Right lobe of liver (tissue), 6 donors: ENCODE data around the gene GABRB3. TPM values are rescaled to one million over a fixed set of nuclear protein-coding genes. Genes with fewer than 3 reads are reported as not detected.

Source experiments
- ATAC-seq, 4 donors: fragments of 200-7000 bp; cut with Tn5 transposase; one replicate each; pipeline ENCODE4 v1.9.1; 2020; ENCODE audit warnings: mild to moderate bottlenecking in 4 of 4, moderate library complexity in 4 of 4
- DNase-seq, 3 donors: peaks; one replicate each; pipeline ENCODE4 v3.0.0-alpha.2; 2020
- H3K27ac ChIP-seq, 3 donors: fragments of 200-600 bp; one replicate each; pipeline ENCODE4 v1.8.0; 2022
- H3K27me3 ChIP-seq, 2 donors: fragments of 200-600 bp; one replicate each; pipeline ENCODE4 v1.8.0; 2022
- H3K36me3 ChIP-seq, 4 donors: fragments of 200-600 bp; sonication (generic) in 1 of 4; one replicate each; pipeline versions ENCODE4 v1.5.1 to v1.8.0; 2017 to 2022; ENCODE audit warnings: control low read depth in 1 of 4
- H3K4me1 ChIP-seq, 4 donors: fragments of 200-600 bp; sonication (generic) in 1 of 4; one replicate each; pipeline versions ENCODE4 v1.5.1 to v1.8.0; 2017 to 2022; ENCODE audit warnings: control low read depth in 1 of 4
- H3K4me3 ChIP-seq, 3 donors: fragments of 200-600 bp; one replicate each; pipeline ENCODE4 v1.8.0; 2022
- H3K9me3 ChIP-seq, 4 donors: fragments of 200-600 bp; sonication (generic) in 1 of 4; one replicate each; pipeline versions ENCODE4 v1.5.1 to v1.8.0; 2017 to 2022; ENCODE audit warnings: control low read depth in 1 of 4
- CTCF ChIP-seq, 4 donors: fragments of 200-600 bp in 3 of 4; fragments of 450-650 bp in 1 of 4; IDR thresholded peaks; one replicate each; pipeline versions ENCODE4 v1.5.1 to v1.8.0; 2016 to 2022; ENCODE audit warnings: antibody characterized with exemption in 4 of 4, mild to moderate bottlenecking in 2 of 4
- POLR2A ChIP-seq: fragments of 450-650 bp; IDR thresholded peaks from one replicate; pipeline ENCODE4 v1.6.1; 2017; ENCODE audit warnings: antibody characterized with exemption, mild to moderate bottlenecking
- WGBS: methylation state at CpG from one replicate; pipeline ENCODE4 v1.1.6; 2018; ENCODE audit warnings: low coverage, low lambda C conversion rate; ENCODE audit not compliant: insufficient coverage; ENCODE audit errors: missing lambda C conversion rate; 5-methylcytosine and 5-hydroxymethylcytosine counted together
- intact Hi-C, 2 donors: fragments of 100-400 bp; cut with DNase I; formaldehyde crosslinking; loops; one replicate each; pipeline versions ENCODE4 v1.11.2 to v1.14.1; 2022
- total RNA-seq, 6 experiments: library from RNA; depleted of rRNA in 2 of 6; stranded (reverse); fragments of >200 nt in 2 of 6; fragmentation: NEBNext Ultra II Directional in 3 of 6; extraction: Animal tissue kit (Norgen Biotek cat#: 25700) in 3 of 6; gene quantifications; one replicate each; pipeline versions ENCODE4 v1.1.0 to v1.2.4, GENCODE V29; 2016 to 2023
- donor health status: DM: no; HTN: yes; CAD: no.
- donor health status: DM: no; HTN: no; CAD: no.
- donor health status: DM: no; HTN: no; CAD: no.
- donor health status: DM: no; HTN: yes; CAD: no.
- donor health status: DM: no; HTN: yes; CAD: no.

The GABRB3 gene
- total RNA-seq, 6 experiments from 2014 or later = 0.49 to 2.7 (median 1.4) TPM

GRCh38 chr15:26531489-26531888, 241.4 kb downstream of the GABRB3 start:
- no peak for ATAC-seq
- intact Hi-C loops = no loop called here
- DNase-seq = no peak
- H3K9me3 ChIP-seq = no peaks in the 10 kb centered on the region
- no peaks in the 10 kb centered on the region for H3K4me1 ChIP-seq
- H3K36me3 ChIP-seq = no peaks in the 10 kb centered on the region
- no peak overlapping the region for H3K27ac ChIP-seq
- no peak overlapping the region for H3K4me3 ChIP-seq
- TF ChIP-seq CTCF (IDR thresholded peaks at IDR 0.05) (no peak), POLR2A (no peak)
- 60% methylated on average over 1 of the region's 4 CpGs for WGBS
- no peaks in the 10 kb centered on the region for H3K27me3 ChIP-seq

- intact Hi-C loops = no loop called here
- DNase-seq (no peak), ATAC-seq (no peak)
- no peak overlapping the region for H3K27ac ChIP-seq
- H3K4me1 ChIP-seq = no peaks in the 10 kb centered on the region
- 61% methylated on average over 2 of the region's 2 CpGs for whole genome bisulfite sequencing
- no peak for TF ChIP-seq CTCF (IDR thresholded peaks at IDR 0.05)
- TF ChIP-seq POLR2A = no peak
- no peaks in the 10 kb centered on the region for H3K36me3 ChIP-seq
- no peaks in the 10 kb centered on the region for H3K27me3 ChIP-seq
- no peak overlapping the region for H3K4me3 ChIP-seq
- H3K9me3 ChIP-seq = no peaks in the 10 kb centered on the region
Observed at GRCh38 chr15:26525096-26525495, 247.8 kb downstream of the GABRB3 start.

GRCh38 chr15:26521691-26522198, 251.1 kb downstream of the GABRB3 start:
- Histone ChIP-seq H3K27me3 (no peaks in the 10 kb centered on the region), H3K27ac (no peak overlapping the region), H3K4me1 (no peaks in the 10 kb centered on the region), H3K4me3 (no peak overlapping the region), H3K9me3 (no peaks in the 10 kb centered on the region), H3K36me3 (no peaks in the 10 kb centered on the region)
- ATAC-seq (no peak), DNase-seq (no peak)
- WGBS = 49% methylated on average over 9 of the region's 9 CpGs
- TF ChIP-seq CTCF (IDR thresholded peaks at IDR 0.05) (no peak), POLR2A (no peak)
- intact Hi-C loops = no loop called here

- DNase-seq (no peak), ATAC-seq (no peak)
- TF ChIP-seq POLR2A (no peak), CTCF (IDR thresholded peaks at IDR 0.05) (no peak)
- Histone ChIP-seq H3K27ac (no peak overlapping the region), H3K4me1 (no peaks in the 10 kb centered on the region), H3K27me3 (no peaks in the 10 kb centered on the region), H3K9me3 (no peaks in the 10 kb centered on the region), H3K4me3 (no peak overlapping the region), H3K36me3 (no peaks in the 10 kb centered on the region)
- 55% methylated on average over 7 of the region's 8 CpGs for WGBS
- intact Hi-C loops = no loop called here
Observed at GRCh38 chr15:26521130-26521529, 251.7 kb downstream of the GABRB3 start.

- no peak overlapping the region for H3K27ac ChIP-seq
- 65% methylated on average over 3 of the region's 6 CpGs for WGBS
- H3K4me1 ChIP-seq = no peaks in the 10 kb centered on the region
- intact Hi-C loops = no loop called here
- no peaks in the 10 kb centered on the region for H3K27me3 ChIP-seq
- H3K9me3 ChIP-seq = no peaks in the 10 kb centered on the region
- TF ChIP-seq CTCF (IDR thresholded peaks at IDR 0.05) (no peak), POLR2A (no peak)
- H3K36me3 ChIP-seq = no peaks in the 10 kb centered on the region
- ATAC-seq (no peak), DNase-seq (no peak)
- H3K4me3 ChIP-seq = no peak overlapping the region
Observed at GRCh38 chr15:26518885-26519284, 254.0 kb downstream of the GABRB3 start.
